ENCODE results near the gene AGBL3.

The AGBL3 gene

GRCh38 chr7:135079068-135079467, 92.8 kb downstream of the AGBL3 start:
- H3K4me2 ChIP-seq (ENCODE audit: low read length, poor library complexity, severe bottlenecking): no peak overlapping the region
- H3K14ac ChIP-seq (ENCODE audit: low read length in 2 of 2): no peak overlapping the region
- no peak overlapping the region for H3K4ac ChIP-seq (ENCODE audit: low read depth in 1 of 2, low read length in 2 of 2)
- H3K36me3 ChIP-seq (ENCODE audit: control insufficient read depth in 1 of 2, insufficient read depth in 2 of 2, low read depth in 1 of 2, low read length in 2 of 2): no peaks in the 10 kb centered on the region
- no peak overlapping the region for H2AFZ ChIP-seq (ENCODE audit: low read depth, low read length)
- no peak overlapping the region for H3K4me3 ChIP-seq (ENCODE audit: insufficient read depth in 1 of 2, low read depth in 1 of 2, low read length in 2 of 2)
- no peaks in the 10 kb centered on the region for H3K9me3 ChIP-seq (ENCODE audit: control insufficient read depth, low read length)
- no peak overlapping the region for H2BK5ac ChIP-seq (ENCODE audit: low read depth, low read length, poor library complexity, severe bottlenecking)
- no peak overlapping the region for H3K9ac ChIP-seq (ENCODE audit: low read length)
- H3K79me1 ChIP-seq (replicated peaks; ENCODE audit: low read length, poor library complexity, severe bottlenecking): no peaks in the 10 kb centered on the region
- no peaks in the 10 kb centered on the region for H3K27me3 ChIP-seq (ENCODE audit: control insufficient read depth in 1 of 2, insufficient read depth in 1 of 2, low read length in 2 of 2)
- no peak for DNase-seq
- H3K18ac ChIP-seq (ENCODE audit: low read depth in 1 of 2, low read length in 2 of 2): no peak overlapping the region
- no peak overlapping the region for H4K91ac ChIP-seq (ENCODE audit: low read length)
- no peak overlapping the region for H4K8ac ChIP-seq (ENCODE audit: low read length)
- no peak overlapping the region for H2AK5ac ChIP-seq (ENCODE audit: low read length, severe bottlenecking)
- no peak overlapping the region for H2BK12ac ChIP-seq (ENCODE audit: low read length in 2 of 2)
- no peak overlapping the region for H3K27ac ChIP-seq (ENCODE audit: low read length, poor library complexity, severe bottlenecking)
- no peak overlapping the region for H2BK120ac ChIP-seq (ENCODE audit: low read depth, low read length)
- H3K23ac ChIP-seq (ENCODE audit: low read length in 2 of 2): no peak overlapping the region
- H3K4me1 ChIP-seq (ENCODE audit: control insufficient read depth, insufficient read depth, low read depth, low read length): no peaks in the 10 kb centered on the region
- H2BK15ac ChIP-seq (ENCODE audit: low read depth, poor library complexity, severe bottlenecking): no peak overlapping the region

GRCh38 chr7:135083005-135083404, 96.7 kb downstream of the AGBL3 start:
- no peaks in the 10 kb centered on the region for H3K4me1 ChIP-seq (ENCODE audit: control insufficient read depth, insufficient read depth, low read depth, low read length)
- no peak overlapping the region for H2BK12ac ChIP-seq (ENCODE audit: low read length in 2 of 2)
- H3K18ac ChIP-seq (ENCODE audit: low read depth in 1 of 2, low read length in 2 of 2): no peak overlapping the region
- peaks cover 6% of the 10 kb centered on the region for H3K9me3 ChIP-seq (ENCODE audit: control insufficient read depth, low read length)
- H3K4ac ChIP-seq (ENCODE audit: low read depth in 1 of 2, low read length in 2 of 2): no peak overlapping the region
- no peak overlapping the region for H3K4me3 ChIP-seq (ENCODE audit: insufficient read depth in 1 of 2, low read depth in 1 of 2, low read length in 2 of 2)
- H2BK15ac ChIP-seq (ENCODE audit: low read depth, poor library complexity, severe bottlenecking): no peak overlapping the region
- WGBS: 0% methylated on average over 1 of the region's 1 CpG
- no peak overlapping the region for H4K8ac ChIP-seq (ENCODE audit: low read length)
- H3K79me1 ChIP-seq (replicated peaks; ENCODE audit: low read length, poor library complexity, severe bottlenecking): no peaks in the 10 kb centered on the region
- no peak overlapping the region for H2AK5ac ChIP-seq (ENCODE audit: low read length, severe bottlenecking)
- H3K9ac ChIP-seq (ENCODE audit: low read length): no peak overlapping the region
- H4K91ac ChIP-seq (ENCODE audit: low read length): no peak overlapping the region
- no peak overlapping the region for H3K14ac ChIP-seq (ENCODE audit: low read length in 2 of 2)
- no peak overlapping the region for H2AFZ ChIP-seq (ENCODE audit: low read depth, low read length)
- H2BK5ac ChIP-seq (ENCODE audit: low read depth, low read length, poor library complexity, severe bottlenecking): no peak overlapping the region
- H3K27ac ChIP-seq (ENCODE audit: low read length, poor library complexity, severe bottlenecking): no peak overlapping the region
- no peak for DNase-seq
- H3K36me3 ChIP-seq (ENCODE audit: control insufficient read depth in 1 of 2, insufficient read depth in 2 of 2, low read depth in 1 of 2, low read length in 2 of 2): no peaks in the 10 kb centered on the region
- H3K4me2 ChIP-seq (ENCODE audit: low read length, poor library complexity, severe bottlenecking): no peak overlapping the region
- H3K23ac ChIP-seq (ENCODE audit: low read length in 2 of 2): no peak overlapping the region
- no peaks in the 10 kb centered on the region for H3K27me3 ChIP-seq (ENCODE audit: control insufficient read depth in 1 of 2, insufficient read depth in 1 of 2, low read length in 2 of 2)
- no peak overlapping the region for H2BK120ac ChIP-seq (ENCODE audit: low read depth, low read length)

GRCh38 chr7:135088566-135088965, 102.3 kb downstream of the AGBL3 start:
- Histone ChIP-seq H3K9ac (ENCODE audit: low read length) (no peak overlapping the region), H3K36me3 (ENCODE audit: control insufficient read depth in 1 of 2, insufficient read depth in 2 of 2, low read depth in 1 of 2, low read length in 2 of 2) (no peaks in the 10 kb centered on the region), H3K27ac (ENCODE audit: low read length, poor library complexity, severe bottlenecking) (no peak overlapping the region), H3K14ac (ENCODE audit: low read length in 2 of 2) (no peak overlapping the region), H3K4me1 (ENCODE audit: control insufficient read depth, insufficient read depth, low read depth, low read length) (no peaks in the 10 kb centered on the region), H2BK15ac (ENCODE audit: low read depth, poor library complexity, severe bottlenecking) (no peak overlapping the region), H3K4me3 (ENCODE audit: insufficient read depth in 1 of 2, low read depth in 1 of 2, low read length in 2 of 2) (no peak overlapping the region), H4K8ac (ENCODE audit: low read length) (no peak overlapping the region), H3K4me2 (ENCODE audit: low read length, poor library complexity, severe bottlenecking) (no peak overlapping the region), H3K27me3 (ENCODE audit: control insufficient read depth in 1 of 2, insufficient read depth in 1 of 2, low read length in 2 of 2) (no peaks in the 10 kb centered on the region), H3K18ac (ENCODE audit: low read depth in 1 of 2, low read length in 2 of 2) (no peak overlapping the region), H3K23ac (ENCODE audit: low read length in 2 of 2) (no peak overlapping the region), H3K9me3 (ENCODE audit: control insufficient read depth, low read length) (peaks cover 23% of the 10 kb centered on the region), H2BK120ac (ENCODE audit: low read depth, low read length) (no peak overlapping the region), H2AFZ (ENCODE audit: low read depth, low read length) (no peak overlapping the region), H4K91ac (ENCODE audit: low read length) (no peak overlapping the region), H2BK12ac (ENCODE audit: low read length in 2 of 2) (no peak overlapping the region), H2AK5ac (ENCODE audit: low read length, severe bottlenecking) (no peak overlapping the region), H3K79me1 (replicated peaks; ENCODE audit: low read length, poor library complexity, severe bottlenecking) (no peaks in the 10 kb centered on the region), H3K4ac (ENCODE audit: low read depth in 1 of 2, low read length in 2 of 2) (no peak overlapping the region), H2BK5ac (ENCODE audit: low read depth, low read length, poor library complexity, severe bottlenecking) (no peak overlapping the region)
- no peak for DNase-seq
- no CpG with 5 or more reads among the region's 1 CpG for WGBS

- H3K14ac ChIP-seq (ENCODE audit: low read length in 2 of 2): no peak overlapping the region
- H2BK12ac ChIP-seq (ENCODE audit: low read length in 2 of 2): no peak overlapping the region
- no peak overlapping the region for H2BK15ac ChIP-seq (ENCODE audit: low read depth, poor library complexity, severe bottlenecking)
- no peaks in the 10 kb centered on the region for H3K36me3 ChIP-seq (ENCODE audit: control insufficient read depth in 1 of 2, insufficient read depth in 2 of 2, low read depth in 1 of 2, low read length in 2 of 2)
- no peaks in the 10 kb centered on the region for H3K4me1 ChIP-seq (ENCODE audit: control insufficient read depth, insufficient read depth, low read depth, low read length)
- H3K9me3 ChIP-seq (ENCODE audit: control insufficient read depth, low read length): peaks cover 18% of the 10 kb centered on the region
- H3K23ac ChIP-seq (ENCODE audit: low read length in 2 of 2): no peak overlapping the region
- H3K4me3 ChIP-seq (ENCODE audit: insufficient read depth in 1 of 2, low read depth in 1 of 2, low read length in 2 of 2): no peak overlapping the region
- H3K18ac ChIP-seq (ENCODE audit: low read depth in 1 of 2, low read length in 2 of 2): no peak overlapping the region
- H4K91ac ChIP-seq (ENCODE audit: low read length): no peak overlapping the region
- H3K4me2 ChIP-seq (ENCODE audit: low read length, poor library complexity, severe bottlenecking): no peak overlapping the region
- H2BK120ac ChIP-seq (ENCODE audit: low read depth, low read length): no peak overlapping the region
- no peaks in the 10 kb centered on the region for H3K79me1 ChIP-seq (replicated peaks; ENCODE audit: low read length, poor library complexity, severe bottlenecking)
- no peak overlapping the region for H3K9ac ChIP-seq (ENCODE audit: low read length)
- WGBS: 100% methylated on average over 1 of the region's 1 CpG
- no peak overlapping the region for H3K4ac ChIP-seq (ENCODE audit: low read depth in 1 of 2, low read length in 2 of 2)
- no peak overlapping the region for H3K27ac ChIP-seq (ENCODE audit: low read length, poor library complexity, severe bottlenecking)
- no peak for DNase-seq
- H2AFZ ChIP-seq (ENCODE audit: low read depth, low read length): no peak overlapping the region
- H3K27me3 ChIP-seq (ENCODE audit: control insufficient read depth in 1 of 2, insufficient read depth in 1 of 2, low read length in 2 of 2): no peaks in the 10 kb centered on the region
- H4K8ac ChIP-seq (ENCODE audit: low read length): no peak overlapping the region
- H2BK5ac ChIP-seq (ENCODE audit: low read depth, low read length, poor library complexity, severe bottlenecking): no peak overlapping the region
- H2AK5ac ChIP-seq (ENCODE audit: low read length, severe bottlenecking): no peak overlapping the region
Observed at GRCh38 chr7:135091717-135092116, 105.4 kb downstream of the AGBL3 start.
